Measurements from ENCODE around the gene PCED1B. TPM values are rescaled to one million over a fixed set of nuclear protein-coding genes. Genes with fewer than 3 reads are reported as not detected.

PCED1B gene
- polyA plus RNA-seq, 1 donor (not counting 4 experiments of a cell fraction or from before 2014, with no cell fraction given): 3.2 TPM

DNA sequence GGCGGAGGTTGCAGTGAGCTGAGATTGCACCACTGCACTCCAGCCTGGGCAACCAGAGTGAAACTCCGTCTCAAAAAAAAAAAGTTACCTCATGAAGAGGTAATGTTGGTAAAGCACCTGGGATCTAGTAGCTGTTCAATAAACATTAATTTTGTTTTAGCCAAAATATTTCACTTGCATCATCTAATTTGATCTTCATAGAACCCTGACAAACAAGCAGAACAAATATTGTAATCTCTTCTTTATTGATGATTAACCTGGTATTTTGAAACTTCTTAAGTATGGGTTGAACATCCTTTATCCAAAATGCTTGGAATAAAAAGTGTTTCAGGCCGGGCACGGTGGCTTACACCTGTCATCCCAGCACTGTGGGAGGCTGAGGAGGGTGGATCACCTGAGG lies 149.4 kb downstream of the PCED1B start:
- Histone ChIP-seq H3K9me1 (ENCODE audit: control insufficient read depth, extremely low read depth, insufficient read depth, low read length) (no peaks in the 10 kb centered on the region), H3K27ac (ENCODE audit: control insufficient read depth, insufficient read depth, low read length) (no peak overlapping the region), H3K4me2 (ENCODE audit: control insufficient read depth, extremely low read depth, insufficient read depth, low read depth, low read length) (no peak overlapping the region), H3K79me2 (ENCODE audit: control insufficient read depth, insufficient read depth, low read length) (no peaks in the 10 kb centered on the region), H3K4me1 (ENCODE audit: control insufficient read depth, extremely low read depth, insufficient read depth, low read length) (no peaks in the 10 kb centered on the region), H3K9me3 (ENCODE audit: control insufficient read depth, low read depth, low read length) (no peaks in the 10 kb centered on the region), H3K9ac (ENCODE audit: control insufficient read depth, extremely low read depth, insufficient read depth, low read length) (no peak overlapping the region), H2AFZ (ENCODE audit: control insufficient read depth, low read length) (no peak overlapping the region), H3K36me3 (ENCODE audit: control insufficient read depth in 2 of 2, extremely low read depth in 1 of 2, insufficient read depth in 2 of 2, low read length in 2 of 2) (no peaks in the 10 kb centered on the region), H3K27me3 (ENCODE audit: control insufficient read depth, extremely low read depth, insufficient read depth, low read length) (no peaks in the 10 kb centered on the region), H4K20me1 (ENCODE audit: control insufficient read depth, extremely low read depth, insufficient read depth, low read length) (no peaks in the 10 kb centered on the region), H3K4me3 (ENCODE audit: control insufficient read depth in 2 of 3, extremely low read depth in 1 of 3, insufficient read depth in 2 of 3, low read depth in 1 of 3, low read length in 3 of 3) (no peak overlapping the region)
- FAIRE-seq (no peak), DNase-seq (ENCODE audit: low read depth, low spot score) (no peak)
- no peak for TF ChIP-seq EZH2 (IDR thresholded peaks at IDR 0.05; ENCODE audit: low read length)
- TF ChIP-seq, protein P1, sequence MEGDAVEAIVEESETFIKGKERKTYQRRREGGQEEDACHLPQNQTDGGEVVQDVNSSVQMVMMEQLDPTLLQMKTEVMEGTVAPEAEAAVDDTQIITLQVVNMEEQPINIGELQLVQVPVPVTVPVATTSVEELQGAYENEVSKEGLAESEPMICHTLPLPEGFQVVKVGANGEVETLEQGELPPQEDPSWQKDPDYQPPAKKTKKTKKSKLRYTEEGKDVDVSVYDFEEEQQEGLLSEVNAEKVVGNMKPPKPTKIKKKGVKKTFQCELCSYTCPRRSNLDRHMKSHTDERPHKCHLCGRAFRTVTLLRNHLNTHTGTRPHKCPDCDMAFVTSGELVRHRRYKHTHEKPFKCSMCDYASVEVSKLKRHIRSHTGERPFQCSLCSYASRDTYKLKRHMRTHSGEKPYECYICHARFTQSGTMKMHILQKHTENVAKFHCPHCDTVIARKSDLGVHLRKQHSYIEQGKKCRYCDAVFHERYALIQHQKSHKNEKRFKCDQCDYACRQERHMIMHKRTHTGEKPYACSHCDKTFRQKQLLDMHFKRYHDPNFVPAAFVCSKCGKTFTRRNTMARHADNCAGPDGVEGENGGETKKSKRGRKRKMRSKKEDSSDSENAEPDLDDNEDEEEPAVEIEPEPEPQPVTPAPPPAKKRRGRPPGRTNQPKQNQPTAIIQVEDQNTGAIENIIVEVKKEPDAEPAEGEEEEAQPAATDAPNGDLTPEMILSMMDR (optimal IDR thresholded peaks at IDR 0.05 in 1 of 3, IDR thresholded peaks at IDR 0.05 in 1 of 3, conservative IDR thresholded peaks at IDR 0.05 in 1 of 3; ENCODE audit: extremely low read depth in 1 of 3, insufficient read depth in 2 of 3, low read length in 3 of 3): no peak
- dilution Hi-C loops (cut with MboI; ENCODE audit: extremely low pct_ligation_motif_present, low sequenced_read_pairs): no loop called here

DNA sequence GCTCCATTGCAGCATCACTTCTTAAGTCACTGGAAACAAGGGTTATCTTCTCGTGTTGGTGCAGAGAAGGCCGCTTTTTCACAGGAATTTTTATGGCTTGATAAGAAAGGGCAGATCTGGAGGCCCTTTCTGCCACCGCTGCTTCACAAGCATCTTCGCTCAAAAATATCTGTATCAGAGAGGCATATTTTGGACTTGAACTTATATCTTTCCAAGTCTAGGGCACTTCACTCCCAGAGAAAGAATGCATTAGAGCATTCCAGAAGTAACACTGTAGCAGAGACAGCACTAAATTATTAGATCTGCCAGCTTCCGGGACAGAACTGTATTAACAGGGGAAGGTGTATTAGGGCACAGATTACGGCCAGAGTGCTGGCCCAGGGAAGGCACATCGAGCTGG lies 152.0 kb downstream of the PCED1B start:
- H2AFZ ChIP-seq (ENCODE audit: control insufficient read depth, low read length): no peak overlapping the region
- H4K20me1 ChIP-seq (ENCODE audit: control insufficient read depth, extremely low read depth, insufficient read depth, low read length): no peaks in the 10 kb centered on the region
- dilution Hi-C loops (cut with MboI; ENCODE audit: extremely low pct_ligation_motif_present, low sequenced_read_pairs): no loop called here
- H3K9me3 ChIP-seq (ENCODE audit: control insufficient read depth, low read depth, low read length): peaks cover 6% of the 10 kb centered on the region
- no peaks in the 10 kb centered on the region for H3K79me2 ChIP-seq (ENCODE audit: control insufficient read depth, insufficient read depth, low read length)
- peaks cover 7% of the 10 kb centered on the region for H3K4me1 ChIP-seq (ENCODE audit: control insufficient read depth, extremely low read depth, insufficient read depth, low read length)
- DNase-seq (ENCODE audit: low read depth, low spot score) (no peak), FAIRE-seq (no peak)
- TF ChIP-seq, protein P1 (optimal IDR thresholded peaks at IDR 0.05 in 1 of 3, IDR thresholded peaks at IDR 0.05 in 1 of 3, conservative IDR thresholded peaks at IDR 0.05 in 1 of 3; ENCODE audit: extremely low read depth in 1 of 3, insufficient read depth in 2 of 3, low read length in 3 of 3): no peak
- no peak for TF ChIP-seq EZH2 (IDR thresholded peaks at IDR 0.05; ENCODE audit: low read length)
- no peak overlapping the region for H3K27ac ChIP-seq (ENCODE audit: control insufficient read depth, insufficient read depth, low read length)
- H3K27me3 ChIP-seq (ENCODE audit: control insufficient read depth, extremely low read depth, insufficient read depth, low read length): no peaks in the 10 kb centered on the region
- peaks cover 1 to 6% of the 10 kb centered on the region in 2 experiments for H3K36me3 ChIP-seq (ENCODE audit: control insufficient read depth in 2 of 2, extremely low read depth in 1 of 2, insufficient read depth in 2 of 2, low read length in 2 of 2)
- no peak overlapping the region for H3K4me2 ChIP-seq (ENCODE audit: control insufficient read depth, extremely low read depth, insufficient read depth, low read depth, low read length)
- H3K9ac ChIP-seq (ENCODE audit: control insufficient read depth, extremely low read depth, insufficient read depth, low read length): no peak overlapping the region
- H3K4me3 ChIP-seq (ENCODE audit: control insufficient read depth in 2 of 3, extremely low read depth in 1 of 3, insufficient read depth in 2 of 3, low read depth in 1 of 3, low read length in 3 of 3): no peak overlapping the region
- no peaks in the 10 kb centered on the region for H3K9me1 ChIP-seq (ENCODE audit: control insufficient read depth, extremely low read depth, insufficient read depth, low read length)

All from keratinocyte (primary cell).